NCI-H146 treated with DMSO at 0.1 percent for 48 hours (cell line): Measurements from ENCODE around the gene ZNF576.
"Not testable (repeated sequence)": the region's sequence is repeated elsewhere in the genome, so short reads cannot be mapped to it uniquely, and the experiment has no call there.

Experiments used
- DNase-seq: peaks from one replicate; lab custom pipeline; 2025; ENCODE audit not compliant: unreplicated experiment; lab: John Stamatoyannopoulos, UW

Gene ZNF576

GRCh38 chr19:43644181-43644580 is 47.8 kb downstream of the ZNF576 start:
- no peak for DNase-seq

GRCh38 chr19:43648633-43649032 is 52.2 kb downstream of the ZNF576 start:
- DNase-seq = no peak

- DNase-seq = no peak
These were observed 53.1 kb downstream of the ZNF576 start for GRCh38 chr19:43649514-43649913.

GRCh38 chr19:43650276-43650675 is 53.9 kb downstream of the ZNF576 start:
- DNase-seq = not testable (repeated sequence)
